NCI-H524 (cell line): Measurements from ENCODE around the gene KLK13.

Experiments used
- DNase-seq, 2 experiments: peaks; one replicate each; lab custom pipeline; 2025; lab: John Stamatoyannopoulos, UW

Gene KLK13

GRCh38 chr19:51060973-51061372 lies 3.9 kb downstream of the KLK13 start:
- DNase-seq: no peak

GRCh38 chr19:51060336-51060735 lies 4.6 kb downstream of the KLK13 start:
- DNase-seq: no peak

- no peak for DNase-seq
These were observed 5.2 kb downstream of the KLK13 start for GRCh38 chr19:51059715-51060114.

- no peak for DNase-seq
These were observed 9.0 kb downstream of the KLK13 start for GRCh38 chr19:51055866-51056265.

GRCh38 chr19:51047031-51047335 lies 17.9 kb downstream of the KLK13 start:
- DNase-seq: no peak

- no peak for DNase-seq
These were observed 20.6 kb downstream of the KLK13 start for GRCh38 chr19:51044327-51044726.

- DNase-seq: no peak
These were observed 21.4 kb downstream of the KLK13 start for GRCh38 chr19:51043497-51043896.

GRCh38 chr19:51040151-51040550 lies 24.7 kb downstream of the KLK13 start:
- DNase-seq: no peak

GRCh38 chr19:51036519-51036918 lies 28.4 kb downstream of the KLK13 start:
- DNase-seq: no peak

- no peak for DNase-seq
These were observed 30.2 kb downstream of the KLK13 start, which contains the start of gene KLK12 for GRCh38 chr19:51034704-51035103. Gene KLK12 (minus strand): TSS chr19:51035002. CDS start chr19:51034621, 381 bp downstream.

- DNase-seq: no peak
These were observed 33.0 kb downstream of the KLK13 start for GRCh38 chr19:51031880-51032225.

- DNase-seq: no peak
These were observed 33.5 kb downstream of the KLK13 start for GRCh38 chr19:51031220-51031879.

GRCh38 chr19:51030631-51031030 lies 34.3 kb downstream of the KLK13 start:
- no peak for DNase-seq

GRCh38 chr19:51029718-51030117 lies 35.2 kb downstream of the KLK13 start:
- no peak for DNase-seq

GRCh38 chr19:51027873-51028272 lies 37.0 kb downstream of the KLK13 start:
- DNase-seq: no peak

- DNase-seq: no peak
These were observed 37.6 kb downstream of the KLK13 start for GRCh38 chr19:51027126-51027806.

- no peak for DNase-seq
These were observed 38.4 kb downstream of the KLK13 start, which contains the start of gene KLK11 for GRCh38 chr19:51026554-51026831. Gene KLK11 (minus strand): TSS chr19:51026616. CDS start chr19:51025631, 985 bp downstream.

- DNase-seq: no peak
These were observed 38.9 kb downstream of the KLK13 start for GRCh38 chr19:51025809-51026553.

- no peak for DNase-seq
These were observed 39.5 kb downstream of the KLK13 start for GRCh38 chr19:51025401-51025800.

- no peak for DNase-seq
These were observed 40.0 kb downstream of the KLK13 start for GRCh38 chr19:51024924-51025323.

GRCh38 chr19:51023946-51024345 lies 40.9 kb downstream of the KLK13 start:
- no peak for DNase-seq

GRCh38 chr19:51022526-51022925 lies 42.4 kb downstream of the KLK13 start:
- DNase-seq: no peak

GRCh38 chr19:51020988-51021651 lies 43.8 kb downstream of the KLK13 start:
- peak; percentile 10 to 53 for DNase-seq
